Naive thymus-derived CD8-positive, alpha-beta T cell (primary cell): ENCODE measurements around the gene GPER1. TPM values are rescaled to one million over a fixed set of nuclear protein-coding genes. Genes with fewer than 3 reads are reported as not detected.

Experiments used
- ATAC-seq, 2 donors: fragments of 150-1000 bp; cut with Tn5 transposase in 1 of 2; sonication (Bioruptor Pico), chemical (Tn5 transposase) in 1 of 2; 1 replicate in 1 of 2; 2 replicates in 1 of 2; pipeline ENCODE4 v1.10.0; 2021; ENCODE audit warnings: mild to moderate bottlenecking in 2 of 2, moderate library complexity in 2 of 2
- POLR2A ChIA-PET: fragments of 350-600 bp; sonication (Branson Sonifier 250); formaldehyde crosslinking; loops from one replicate; lab custom pipeline; 2021; ENCODE audit warnings: antibody characterized with exemption; lab: Charles Lee
- DNase-seq, 10 donors: peaks; one replicate each; pipeline versions ENCODE4 v3.0.0 to v3.0.0-alpha.2; 2020 to 2022
- H3K27ac Mint-ChIP-seq, 10 donors: one replicate each; pipeline ENCODE4 v1.8.0; 2020 to 2022; ENCODE audit warnings: mild to moderate bottlenecking in 10 of 10, mixed read lengths in 10 of 10, moderate library complexity in 4 of 10, inconsistent platforms in 1 of 10
- H3K27me3 Mint-ChIP-seq, 5 donors: one replicate each; pipeline ENCODE4 v1.8.0; 2021 to 2022; ENCODE audit warnings: mixed read lengths in 5 of 5
- H3K36me3 Mint-ChIP-seq, 3 donors: one replicate each; pipeline ENCODE4 v1.8.0; 2020 to 2022; ENCODE audit warnings: mixed read lengths in 3 of 3, mild to moderate bottlenecking in 2 of 3, inconsistent platforms in 1 of 3
- H3K4me1 Mint-ChIP-seq, 4 donors: one replicate each; pipeline ENCODE4 v1.8.0; 2021 to 2022; ENCODE audit warnings: mixed read lengths in 4 of 4
- H3K4me3 Mint-ChIP-seq, 10 donors: one replicate each; pipeline ENCODE4 v1.8.0; 2020 to 2022; ENCODE audit warnings: mild to moderate bottlenecking in 10 of 10, mixed read lengths in 10 of 10, moderate library complexity in 6 of 10, inconsistent platforms in 1 of 10
- H3K9me3 Mint-ChIP-seq, 9 donors: one replicate each; pipeline ENCODE4 v1.8.0; 2020 to 2022; ENCODE audit warnings: mixed read lengths in 9 of 9, mild to moderate bottlenecking in 3 of 9, inconsistent platforms in 1 of 9, moderate library complexity in 1 of 9
- polyA plus RNA-seq, 3 donors: library from polyadenylated mRNA; unstranded; fragments of 300-500 nt; fragmentation: Illumina TruSeq; gene quantifications; one replicate each; pipeline ENCODE4 v1.2.3, GENCODE V29; 2021
- total RNA-seq, 8 experiments: library from RNA in 2 of 8; stranded (reverse) in 2 of 8; gene quantifications; one replicate each; pipeline ENCODE4 v1.2.3 and lab custom pipeline; 2021 to 2026

The GPER1 gene
- total and polyA plus RNA-seq, 5 experiments from 2014 or later = 0.11 to 0.25 TPM; not detected in 3

DNA sequence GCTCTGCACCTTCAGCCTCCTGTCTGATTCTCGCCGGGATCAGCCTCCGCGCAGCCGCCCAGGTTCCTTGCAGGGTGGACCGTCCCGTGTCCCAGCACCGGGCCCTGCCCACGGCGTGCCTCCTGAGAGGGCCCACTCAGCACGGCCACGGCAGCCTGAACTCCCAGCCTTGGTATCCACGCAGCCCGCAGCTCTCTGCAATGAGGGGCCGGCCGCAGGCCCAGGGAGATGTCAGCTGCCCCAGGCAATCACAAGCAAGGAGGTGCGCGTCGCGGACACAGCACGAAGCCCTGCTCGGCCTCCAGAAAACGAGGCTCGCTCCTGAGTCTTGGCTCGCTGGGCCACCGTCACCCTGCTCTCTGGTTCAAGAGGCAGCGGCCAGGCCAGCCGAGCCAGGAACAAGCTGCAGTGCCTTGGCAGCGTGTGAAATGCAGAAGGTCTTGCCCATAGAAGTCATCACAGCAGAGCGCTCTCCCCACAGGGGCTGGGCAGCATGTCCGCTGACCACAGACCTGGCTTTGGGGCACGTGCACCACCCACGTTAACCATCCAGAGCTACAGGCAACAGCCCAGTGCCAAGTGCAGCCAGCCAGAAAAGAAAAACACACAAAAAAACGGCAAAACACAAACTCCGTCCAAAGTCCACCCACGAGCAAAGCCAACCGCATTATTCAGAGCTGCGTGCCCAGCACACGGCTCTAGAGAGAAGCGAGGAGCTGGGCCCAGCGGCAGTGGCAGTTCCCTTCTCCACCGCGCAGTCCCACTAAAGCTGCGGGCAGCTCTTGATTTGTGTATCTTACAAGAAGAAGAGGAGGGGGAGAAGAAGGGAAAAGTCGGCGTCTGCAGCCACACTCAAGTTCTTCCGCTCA lies 13.9 kb downstream of the GPER1 start:
- no peaks in the 10 kb centered on the region for H3K27me3 Mint-ChIP-seq
- no peak for DNase-seq
- peaks cover 4 to 10% (median 8%) of the 10 kb centered on the region in 3 donors for H3K36me3 Mint-ChIP-seq
- peak overlapping the region in 2 of 10 donors; percentile 15 to 56 for H3K27ac Mint-ChIP-seq
- H3K4me1 Mint-ChIP-seq = peaks cover 12 to 23% (median 19%) of the 10 kb centered on the region in 4 donors
- POLR2A ChIA-PET = no interaction called here
- no peak overlapping the region for H3K4me3 Mint-ChIP-seq
- no peak for ATAC-seq
- peaks cover 0 to 4% (median 0%) of the 10 kb centered on the region in 9 donors for H3K9me3 Mint-ChIP-seq

DNA sequence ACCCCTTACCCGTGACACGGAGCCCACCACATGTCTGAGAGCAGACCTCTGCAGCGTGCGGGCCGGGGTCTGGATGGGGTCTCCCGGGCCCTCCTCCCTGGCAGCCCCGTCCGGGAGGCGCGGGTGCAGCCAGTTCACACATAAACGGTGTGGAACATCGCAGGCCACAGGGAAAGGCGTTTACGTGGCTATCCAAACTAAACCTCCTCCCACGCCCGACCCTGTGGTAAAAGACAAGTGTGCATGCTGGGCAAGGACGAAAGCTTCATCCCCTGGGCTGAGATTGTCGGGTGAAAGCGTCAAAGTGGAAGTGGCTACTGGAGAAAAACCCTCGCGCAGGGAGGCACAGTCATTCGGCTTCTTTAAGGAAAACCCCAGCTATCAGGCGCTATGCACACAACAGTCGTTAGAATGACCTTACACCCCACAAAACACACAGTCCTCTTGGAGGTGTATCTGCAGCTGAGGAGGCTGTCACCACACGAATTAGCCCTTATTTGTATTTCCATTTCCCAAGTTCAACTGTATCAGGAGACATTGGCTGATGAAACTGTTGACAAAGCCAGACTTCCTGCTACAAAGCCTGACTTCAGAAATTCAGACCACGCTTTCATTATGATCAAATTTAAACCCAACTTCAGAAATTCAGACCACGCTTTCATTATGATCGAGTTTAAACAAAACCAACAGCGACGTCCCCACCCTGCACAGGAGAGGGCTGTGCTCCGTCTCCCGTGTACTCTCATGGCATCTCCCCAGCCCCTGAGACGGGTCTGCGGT lies 15.3 kb downstream of the GPER1 start:
- Mint-ChIP-seq H3K4me1 (peaks cover 11 to 28% (median 19%) of the 10 kb centered on the region in 4 donors), H3K4me3 (peak overlapping the region in 2 of 10 donors; percentile 42 to 73), H3K27me3 (no peaks in the 10 kb centered on the region), H3K36me3 (peaks cover under 1 to 1% (median 1%) of the 10 kb centered on the region in 3 donors), H3K27ac (peak overlapping the region in 2 of 10 donors; percentile 21 to 60), H3K9me3 (peaks cover 0 to 1% (median 0%) of the 10 kb centered on the region in 9 donors)
- DNase-seq (no peak), ATAC-seq (no peak)
- POLR2A ChIA-PET = no interaction called here

DNA sequence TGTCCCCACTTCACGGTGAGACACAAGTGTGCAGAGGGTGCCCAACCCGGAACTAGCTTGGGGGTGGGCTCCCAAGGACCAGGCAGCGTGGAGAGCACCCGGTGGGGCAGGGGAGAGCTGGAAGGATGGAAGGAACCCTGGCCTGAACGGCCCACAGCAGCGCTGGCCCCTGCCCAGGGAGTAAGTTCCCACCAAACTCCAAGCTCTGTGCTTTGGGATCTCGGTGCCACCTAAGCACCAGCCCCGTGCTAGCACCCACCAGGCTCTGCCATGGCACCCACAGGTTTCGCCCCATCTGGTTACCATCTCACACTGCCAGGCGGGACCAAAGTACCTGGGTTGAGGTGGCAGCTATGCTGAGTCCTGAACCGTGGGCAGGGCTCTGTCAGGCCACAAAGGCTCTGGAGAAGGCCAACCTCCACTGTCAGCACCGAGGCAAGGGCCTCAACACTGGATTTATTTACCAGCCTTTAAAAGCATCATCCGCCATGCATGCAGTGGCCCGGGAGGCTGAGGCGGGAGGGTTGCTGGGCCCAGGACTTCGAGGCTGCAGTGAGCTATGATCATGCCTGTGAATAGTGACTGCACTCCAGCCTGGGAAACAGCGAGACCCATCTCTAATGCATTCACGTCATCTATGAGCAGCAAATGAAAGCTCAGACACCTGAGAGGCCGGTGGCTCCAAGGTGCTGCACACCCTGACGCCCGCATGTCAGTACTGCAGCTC lies 16.0 kb downstream of the GPER1 start:
- ATAC-seq (no peak), DNase-seq (no peak)
- peak overlapping the region in 1 of 10 donors; percentile 73 for H3K4me3 Mint-ChIP-seq
- H3K27me3 Mint-ChIP-seq = no peaks in the 10 kb centered on the region
- H3K4me1 Mint-ChIP-seq = peaks cover 11 to 28% (median 19%) of the 10 kb centered on the region in 4 donors
- POLR2A ChIA-PET = interaction anchor here (0.8 kb wide), 2 partner anchors 15 to 110 kb away, joined by 3 read pairs; no protein-coding TSS in a partner anchor
- no peaks in the 10 kb centered on the region for H3K36me3 Mint-ChIP-seq
- peak overlapping the region in 1 of 10 donors; percentile 60 for H3K27ac Mint-ChIP-seq
- no peaks in the 10 kb centered on the region for H3K9me3 Mint-ChIP-seq

DNA sequence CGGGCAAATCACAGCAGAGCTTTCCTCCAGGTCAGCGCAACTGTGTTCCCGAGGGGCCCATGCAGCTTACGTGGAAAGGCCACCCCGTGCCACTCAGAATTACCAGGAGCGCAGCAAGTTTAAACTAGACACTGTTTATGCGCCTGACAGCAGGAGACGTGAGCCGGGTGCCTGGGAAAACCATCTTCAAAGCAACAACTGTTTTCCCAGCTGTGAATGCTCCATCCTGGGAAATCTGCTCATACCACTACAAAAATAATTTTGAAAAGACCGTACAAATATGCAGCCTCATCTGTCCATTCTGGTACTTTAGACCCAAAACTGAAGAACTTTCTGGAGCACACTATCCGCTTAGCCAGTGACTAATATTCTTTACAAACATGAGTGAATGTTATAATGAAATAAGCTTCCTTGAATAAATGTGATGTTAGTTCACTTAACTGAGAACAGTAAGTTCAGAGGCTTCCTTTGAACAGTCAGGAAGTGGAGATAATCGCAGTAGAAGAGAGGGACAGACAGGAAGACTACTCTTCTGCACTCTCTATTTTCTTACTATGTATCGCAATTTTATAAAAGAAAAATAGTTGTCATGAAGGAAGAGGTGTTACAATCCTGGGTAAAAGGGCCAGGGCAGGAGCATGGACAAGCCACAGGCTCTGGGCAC lies 16.7 kb downstream of the GPER1 start:
- POLR2A ChIA-PET = interaction anchor here (0.8 kb wide), 2 partner anchors 15 to 111 kb away, joined by 3 read pairs; no protein-coding TSS in a partner anchor
- H3K4me3 Mint-ChIP-seq = no peak overlapping the region
- peak in 1 of 2 donors; percentile 35 for ATAC-seq
- no peaks in the 10 kb centered on the region for H3K9me3 Mint-ChIP-seq
- peak in 1 of 10 donors; percentile 11 for DNase-seq
- H3K4me1 Mint-ChIP-seq = peaks cover 11 to 28% (median 19%) of the 10 kb centered on the region in 4 donors
- no peaks in the 10 kb centered on the region for H3K27me3 Mint-ChIP-seq
- H3K36me3 Mint-ChIP-seq = no peaks in the 10 kb centered on the region
- H3K27ac Mint-ChIP-seq = peak overlapping the region in 7 of 10 donors; percentile 0 to 78 (median 35)

DNA sequence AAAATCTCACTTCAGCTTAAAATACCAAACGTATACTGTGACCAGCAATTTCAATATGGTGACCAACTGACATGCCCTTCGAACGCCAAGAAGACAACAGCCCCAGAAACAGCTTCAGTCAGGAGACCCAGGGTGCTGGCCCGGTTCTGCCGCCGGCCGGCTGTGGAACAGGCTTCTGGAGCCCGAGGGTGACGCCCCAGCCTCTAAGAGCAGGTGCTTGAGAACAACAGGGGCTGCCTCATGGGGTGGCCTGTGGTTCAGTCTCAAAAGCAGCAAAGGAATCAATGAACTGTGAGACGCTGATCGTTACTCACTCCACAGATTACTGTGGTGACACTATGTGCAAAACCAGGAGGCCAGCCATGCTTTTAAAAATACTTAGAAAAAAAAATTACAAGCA lies 17.3 kb downstream of the GPER1 start:
- H3K27ac Mint-ChIP-seq = peak overlapping the region in 6 of 10 donors; percentile 0 to 78 (median 45)
- H3K36me3 Mint-ChIP-seq = no peaks in the 10 kb centered on the region
- no peaks in the 10 kb centered on the region for H3K9me3 Mint-ChIP-seq
- DNase-seq = no peak
- POLR2A ChIA-PET = interaction anchor here (0.8 kb wide), 2 partner anchors 14 to 112 kb away, joined by 3 read pairs; no protein-coding TSS in a partner anchor
- H3K27me3 Mint-ChIP-seq = no peaks in the 10 kb centered on the region
- no peak for ATAC-seq
- no peak overlapping the region for H3K4me3 Mint-ChIP-seq
- H3K4me1 Mint-ChIP-seq = peaks cover 11 to 28% (median 19%) of the 10 kb centered on the region in 4 donors

DNA sequence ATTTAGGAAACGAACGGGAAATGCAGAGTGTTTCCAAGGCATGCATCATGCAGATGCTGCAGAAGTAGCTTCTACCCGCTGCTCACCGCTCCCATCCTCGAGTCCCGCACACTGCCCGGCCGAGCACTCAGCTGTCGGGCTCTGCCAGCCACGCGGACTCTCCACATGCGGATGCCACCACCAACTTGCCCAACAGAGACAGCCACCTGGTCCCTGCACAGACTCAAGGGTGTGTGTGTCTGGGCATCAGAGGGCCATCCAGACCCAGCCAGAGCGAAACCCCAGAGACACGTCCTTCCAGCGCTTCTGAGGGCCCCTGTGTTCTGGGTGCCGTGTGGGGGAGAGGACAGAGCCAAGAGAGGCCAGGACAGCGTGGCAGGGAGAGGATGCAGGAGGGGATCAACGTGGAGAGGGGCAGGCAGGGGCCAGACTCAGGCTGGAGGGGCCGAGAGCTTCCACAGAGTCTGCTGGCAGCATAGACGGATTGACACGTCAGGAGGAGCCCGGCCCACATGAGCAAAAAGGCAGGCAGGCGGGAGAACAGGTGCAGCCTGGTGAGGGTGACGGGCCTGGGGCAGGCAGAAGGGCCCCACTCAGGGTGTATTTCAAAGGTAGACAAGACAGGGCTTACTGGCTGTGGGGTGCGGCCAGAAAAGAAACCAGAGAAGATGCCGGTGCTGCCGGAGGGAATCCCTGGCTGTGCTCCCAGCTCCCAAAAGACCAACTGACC lies 18.3 kb downstream of the GPER1 start:
- ATAC-seq (no peak), DNase-seq (no peak)
- Mint-ChIP-seq H3K27ac (peak overlapping the region in 4 of 10 donors; percentile 33 to 60 (median 46)), H3K36me3 (no peaks in the 10 kb centered on the region), H3K4me3 (no peak overlapping the region), H3K9me3 (no peaks in the 10 kb centered on the region), H3K4me1 (peaks cover 11 to 28% (median 19%) of the 10 kb centered on the region in 4 donors), H3K27me3 (no peaks in the 10 kb centered on the region)
- POLR2A ChIA-PET = no interaction called here

DNA sequence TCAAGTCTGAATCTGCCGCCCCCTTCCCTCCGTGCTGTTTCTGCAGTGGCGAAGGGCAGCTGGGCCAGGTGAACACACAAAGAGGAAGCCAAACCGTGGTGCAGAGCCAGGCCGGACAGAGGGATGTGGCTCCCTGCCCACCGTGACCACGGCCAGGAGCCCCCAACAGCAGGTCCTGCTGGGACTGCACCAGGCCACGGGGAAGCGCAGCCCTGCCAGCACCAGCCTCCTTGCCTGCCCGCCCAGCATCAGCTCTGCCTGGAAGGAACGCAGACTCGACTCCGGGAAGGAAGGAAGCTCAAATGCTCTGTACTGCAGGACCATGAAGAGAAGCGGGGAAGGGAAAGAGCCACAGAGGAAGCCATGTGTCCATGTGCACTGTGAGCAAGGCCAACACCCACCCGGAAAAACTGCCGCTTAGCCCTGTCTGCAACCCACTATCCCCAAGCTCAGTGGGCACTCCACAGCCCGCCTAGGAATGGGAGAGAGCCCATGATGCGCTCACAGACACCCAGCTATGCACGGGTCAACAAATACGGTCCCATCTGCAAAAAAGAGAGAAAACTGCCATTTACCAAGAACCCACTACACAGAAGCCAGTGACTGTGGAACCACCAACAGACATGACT lies 19.0 kb downstream of the GPER1 start:
- H3K9me3 Mint-ChIP-seq = no peaks in the 10 kb centered on the region
- H3K4me1 Mint-ChIP-seq = peaks cover 11 to 28% (median 19%) of the 10 kb centered on the region in 4 donors
- H3K36me3 Mint-ChIP-seq = peaks cover 0 to 3% (median 0%) of the 10 kb centered on the region in 3 donors
- no peaks in the 10 kb centered on the region for H3K27me3 Mint-ChIP-seq
- DNase-seq = no peak
- no peak overlapping the region for H3K4me3 Mint-ChIP-seq
- peak overlapping the region in 1 of 10 donors; percentile 33 for H3K27ac Mint-ChIP-seq
- no peak for ATAC-seq
- POLR2A ChIA-PET = no interaction called here

DNA sequence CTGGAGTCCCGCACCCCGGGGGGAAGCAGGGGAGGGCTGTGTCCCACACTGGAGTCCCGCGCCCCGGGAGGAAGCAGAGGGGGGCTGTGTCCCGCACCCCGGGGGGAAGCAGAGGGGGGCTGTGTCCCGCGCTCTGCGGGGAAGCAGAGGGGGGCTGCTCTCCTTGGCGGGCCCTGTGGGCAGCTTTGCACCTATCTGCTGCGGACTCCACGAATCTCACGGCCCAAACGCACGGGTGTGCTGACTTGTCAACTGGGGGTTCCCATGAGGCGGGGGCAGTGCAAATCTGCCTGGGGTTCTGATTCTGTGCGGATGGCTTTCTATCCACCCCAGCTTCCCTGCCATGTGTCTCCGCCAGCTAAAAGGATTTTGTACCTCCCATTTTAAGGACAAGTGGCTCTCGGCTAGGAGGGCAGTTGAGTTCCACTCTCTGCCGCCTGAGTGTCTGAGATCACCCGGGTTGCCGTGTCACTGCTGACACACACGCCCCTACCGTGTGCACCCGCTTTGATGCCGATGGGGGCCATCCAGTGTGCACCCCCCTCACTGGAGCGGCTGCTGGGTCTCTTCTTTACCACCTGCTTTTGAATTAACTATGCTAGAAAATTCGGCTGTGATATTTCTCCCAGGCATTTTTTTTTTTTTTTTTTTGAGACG lies 20.5 kb downstream of the GPER1 start:
- Mint-ChIP-seq H3K36me3 (peaks cover 0 to 3% (median 0%) of the 10 kb centered on the region in 3 donors), H3K4me1 (peaks cover 8 to 22% (median 17%) of the 10 kb centered on the region in 4 donors), H3K9me3 (no peaks in the 10 kb centered on the region), H3K27me3 (no peaks in the 10 kb centered on the region), H3K4me3 (no peak overlapping the region), H3K27ac (no peak overlapping the region)
- POLR2A ChIA-PET = no interaction called here
- no peak for ATAC-seq
- DNase-seq = no peak

DNA sequence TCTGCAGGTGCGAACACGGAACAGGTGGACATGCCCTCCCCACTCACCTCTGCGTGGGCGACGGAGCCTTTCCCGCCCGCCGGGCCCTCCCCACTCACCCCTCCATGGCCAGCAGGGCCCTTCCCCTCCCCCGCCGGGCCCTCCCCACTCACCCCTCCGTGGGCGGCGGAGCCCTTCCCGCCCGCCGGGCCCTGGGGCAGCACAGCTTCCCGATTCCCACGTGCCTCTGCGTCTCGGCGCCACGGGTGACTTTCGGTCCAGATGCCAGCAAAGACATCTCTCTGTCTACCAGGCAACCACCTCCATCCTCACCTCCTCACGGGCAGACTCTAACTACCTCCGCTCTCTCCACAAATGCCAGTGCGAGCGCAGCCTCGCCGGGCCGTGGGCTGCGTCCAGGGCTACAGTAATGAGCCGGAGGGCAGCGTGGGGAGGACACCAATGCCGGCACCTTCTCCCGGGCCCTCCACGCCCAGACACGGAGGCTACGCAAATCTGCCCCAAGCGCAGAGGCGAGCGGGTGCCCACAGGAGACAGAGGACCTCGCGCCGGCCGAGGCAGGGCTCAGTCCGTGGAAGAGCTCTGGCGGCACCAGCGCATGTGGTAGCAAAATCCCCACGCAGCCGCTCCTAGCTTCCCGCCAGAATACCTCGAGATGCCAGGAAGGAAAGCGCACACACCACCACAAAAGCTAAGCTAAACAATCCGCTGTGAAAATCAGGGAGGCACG lies 21.8 kb downstream of the GPER1 start:
- peaks cover 5 to 14% (median 11%) of the 10 kb centered on the region in 4 donors for H3K4me1 Mint-ChIP-seq
- no peak for ATAC-seq
- peaks cover 0 to 3% (median 0%) of the 10 kb centered on the region in 3 donors for H3K36me3 Mint-ChIP-seq
- no peaks in the 10 kb centered on the region for H3K9me3 Mint-ChIP-seq
- no peaks in the 10 kb centered on the region for H3K27me3 Mint-ChIP-seq
- DNase-seq = no peak
- no peak overlapping the region for H3K27ac Mint-ChIP-seq
- H3K4me3 Mint-ChIP-seq = no peak overlapping the region
- POLR2A ChIA-PET = no interaction called here

DNA sequence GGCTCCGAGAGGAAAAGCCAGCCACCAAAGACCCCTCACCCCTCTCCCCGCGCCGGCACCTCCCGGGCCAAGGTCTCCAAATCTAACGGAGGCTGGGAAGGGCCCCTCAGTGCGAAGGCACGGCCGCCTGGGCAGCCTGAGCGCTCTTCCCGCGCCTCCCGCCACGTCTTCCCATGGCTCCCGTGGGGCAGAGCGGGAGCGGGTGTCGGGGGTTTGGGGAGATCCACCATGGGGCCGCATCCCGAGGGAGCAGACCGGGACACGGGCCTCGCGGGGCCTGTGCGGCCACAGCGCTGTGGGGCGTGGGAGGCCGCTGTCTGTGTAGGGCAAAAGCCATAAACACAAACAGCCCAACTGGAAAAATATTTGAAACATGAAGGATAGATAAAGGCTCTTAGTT lies 22.4 kb downstream of the GPER1 start:
- no peak overlapping the region for H3K4me3 Mint-ChIP-seq
- no peaks in the 10 kb centered on the region for H3K9me3 Mint-ChIP-seq
- H3K36me3 Mint-ChIP-seq = peaks cover 0 to 3% (median 0%) of the 10 kb centered on the region in 3 donors
- DNase-seq = no peak
- no peak for ATAC-seq
- no peak overlapping the region for H3K27ac Mint-ChIP-seq
- POLR2A ChIA-PET = no interaction called here
- no peaks in the 10 kb centered on the region for H3K27me3 Mint-ChIP-seq
- peaks cover 0 to 9% (median 5%) of the 10 kb centered on the region in 4 donors for H3K4me1 Mint-ChIP-seq
